Prostate gland (tissue), 2 donors: Measurements from ENCODE around the gene PRRX1. TPM values are rescaled to one million over a fixed set of nuclear protein-coding genes. Genes with fewer than 3 reads are reported as not detected.
A peak's percentile ranks its signal among the peaks of the same experiment; 100 is the strongest.

Source experiments
- DNase-seq: peaks from one replicate; pipeline ENCODE4 v3.0.0-alpha.2; 2019; ENCODE audit warnings: low spot score
- H3K27ac ChIP-seq, 2 donors: fragments of 200-600 bp; sonication (generic); 2 replicates each; pipeline ENCODE4 v1.5.1; 2017 to 2019
- H3K27me3 ChIP-seq: fragments of 200-600 bp; sonication (generic); replicated peaks from 2 replicates; pipeline ENCODE4 v1.5.1; 2019; ENCODE audit not compliant: insufficient read depth
- H3K36me3 ChIP-seq, 2 donors: fragments of 200-600 bp; sonication (generic); 1 replicate in 1 of 2; 2 replicates in 1 of 2; pipeline versions ENCODE4 v1.5.1 to v1.8.1; 2017 to 2019
- H3K4me1 ChIP-seq: fragments of 200-600 bp; sonication (generic); replicated peaks from 2 replicates; pipeline ENCODE4 v1.5.1; 2019
- H3K4me3 ChIP-seq, 2 donors: fragments of 200-600 bp; sonication (generic); 2 replicates each; pipeline ENCODE4 v1.5.1; 2017 to 2019
- H3K9me3 ChIP-seq: fragments of 200-600 bp; sonication (generic); 2 replicates; pipeline ENCODE4 v1.5.1; 2017
- POLR2A ChIP-seq: fragments of 450-650 bp; IDR thresholded peaks from one replicate; pipeline ENCODE4 v1.6.1; 2016; ENCODE audit warnings: antibody characterized with exemption, mild to moderate bottlenecking
- POLR2AphosphoS5 ChIP-seq: sonication (generic); formaldehyde crosslinking; IDR thresholded peaks from one replicate; pipeline ENCODE4 v1.6.1; 2017; ENCODE audit warnings: antibody characterized with exemption
- WGBS: methylation state at CpG from one replicate; pipeline ENCODE4 v1.1.5; 2018; 5-methylcytosine and 5-hydroxymethylcytosine counted together
- intact Hi-C: fragments of 100-400 bp; cut with DNase I; formaldehyde crosslinking; loops from one replicate; pipeline ENCODE4 v1.14.2; 2022
- total RNA-seq, 2 donors: library from RNA; depleted of rRNA; stranded (reverse); fragments of >200 nt; gene quantifications; one replicate each; pipeline ENCODE4 v1.1.0, GENCODE V29; 2016
- TF ChIP-seq, protein P1 (sequence below), 4 experiments: fragments of 200-600 bp in 2 of 4; fragments of 450-650 bp in 2 of 4; sonication (generic) in 2 of 4; IDR thresholded peaks; 1 replicate in 3 of 4; 2 replicates in 1 of 4; pipeline ENCODE4 v1.5.1; 2016 to 2019; ENCODE audit warnings: antibody characterized with exemption in 4 of 4, mild to moderate bottlenecking in 2 of 4, moderate library complexity in 2 of 4

The PRRX1 gene
- total RNA-seq, 2 donors from 2014 or later, result 7.0 to 35.2 TPM

- no peaks in the 10 kb centered on the region for H3K4me1 ChIP-seq
- H3K4me3 ChIP-seq, result no peak overlapping the region
- H3K27me3 ChIP-seq, result no peaks in the 10 kb centered on the region
- DNase-seq, result no peak
- TF ChIP-seq POLR2A, result no peak
- TF ChIP-seq, protein P1, sequence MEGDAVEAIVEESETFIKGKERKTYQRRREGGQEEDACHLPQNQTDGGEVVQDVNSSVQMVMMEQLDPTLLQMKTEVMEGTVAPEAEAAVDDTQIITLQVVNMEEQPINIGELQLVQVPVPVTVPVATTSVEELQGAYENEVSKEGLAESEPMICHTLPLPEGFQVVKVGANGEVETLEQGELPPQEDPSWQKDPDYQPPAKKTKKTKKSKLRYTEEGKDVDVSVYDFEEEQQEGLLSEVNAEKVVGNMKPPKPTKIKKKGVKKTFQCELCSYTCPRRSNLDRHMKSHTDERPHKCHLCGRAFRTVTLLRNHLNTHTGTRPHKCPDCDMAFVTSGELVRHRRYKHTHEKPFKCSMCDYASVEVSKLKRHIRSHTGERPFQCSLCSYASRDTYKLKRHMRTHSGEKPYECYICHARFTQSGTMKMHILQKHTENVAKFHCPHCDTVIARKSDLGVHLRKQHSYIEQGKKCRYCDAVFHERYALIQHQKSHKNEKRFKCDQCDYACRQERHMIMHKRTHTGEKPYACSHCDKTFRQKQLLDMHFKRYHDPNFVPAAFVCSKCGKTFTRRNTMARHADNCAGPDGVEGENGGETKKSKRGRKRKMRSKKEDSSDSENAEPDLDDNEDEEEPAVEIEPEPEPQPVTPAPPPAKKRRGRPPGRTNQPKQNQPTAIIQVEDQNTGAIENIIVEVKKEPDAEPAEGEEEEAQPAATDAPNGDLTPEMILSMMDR (IDR thresholded peaks at IDR 0.05), result no peak
- TF ChIP-seq POLR2AphosphoS5, result no peak
- no peaks in the 10 kb centered on the region for H3K36me3 ChIP-seq
- no peaks in the 10 kb centered on the region for H3K9me3 ChIP-seq
- intact Hi-C loops, result loop anchor here (5.0 kb wide), 1 partner anchor 833 kb away; no protein-coding TSS in a partner anchor
- no peak overlapping the region for H3K27ac ChIP-seq
- WGBS, result 100% methylated on average over 1 of the region's 1 CpG
Observed at GRCh38 chr1:170765279-170765678, 101.3 kb downstream of the PRRX1 start.

DNA sequence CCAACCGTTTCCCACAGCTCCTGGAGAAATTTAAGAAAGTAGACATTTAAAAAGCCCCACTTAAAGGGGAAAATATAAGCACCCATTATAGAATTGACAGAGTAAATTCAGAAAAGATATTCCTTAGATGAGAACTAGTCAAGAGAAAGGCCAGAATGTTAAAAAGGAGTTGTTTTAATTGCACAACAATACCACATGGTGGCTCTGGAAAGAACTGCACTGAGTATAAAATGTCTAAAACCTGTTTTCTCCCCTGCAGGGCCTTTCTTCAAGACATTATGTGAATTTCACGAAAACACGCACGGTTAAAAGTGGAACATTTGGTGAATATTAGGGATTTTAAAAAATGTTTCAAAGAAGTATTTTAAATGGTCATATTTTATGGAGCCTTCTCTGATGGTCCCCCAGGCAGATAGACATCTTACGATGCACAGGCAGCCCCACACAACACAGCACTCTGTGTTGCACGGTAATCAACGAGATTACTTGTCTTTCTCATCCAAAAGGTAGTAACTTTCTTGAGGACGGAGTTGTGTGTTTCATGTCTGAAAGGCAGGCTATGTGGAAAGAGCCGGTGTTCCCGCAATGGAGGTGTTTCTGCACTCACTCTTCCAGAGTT is 101.9 kb downstream of the PRRX1 start:
- no peaks in the 10 kb centered on the region for H3K27me3 ChIP-seq
- intact Hi-C loops, result loop anchor here (5.0 kb wide), 1 partner anchor 834 kb away; no protein-coding TSS in a partner anchor
- no peak overlapping the region for H3K4me3 ChIP-seq
- H3K36me3 ChIP-seq, result no peaks in the 10 kb centered on the region
- no peaks in the 10 kb centered on the region for H3K4me1 ChIP-seq
- no peak for DNase-seq
- no peaks in the 10 kb centered on the region for H3K9me3 ChIP-seq
- TF ChIP-seq, protein P1 (IDR thresholded peaks at IDR 0.05), result peak in 3 of 4 experiments; percentile 9 to 52 (median 46)
- TF ChIP-seq POLR2A, result no peak
- 57% methylated on average over 10 of the region's 10 CpGs for WGBS
- no peak overlapping the region for H3K27ac ChIP-seq

DNA sequence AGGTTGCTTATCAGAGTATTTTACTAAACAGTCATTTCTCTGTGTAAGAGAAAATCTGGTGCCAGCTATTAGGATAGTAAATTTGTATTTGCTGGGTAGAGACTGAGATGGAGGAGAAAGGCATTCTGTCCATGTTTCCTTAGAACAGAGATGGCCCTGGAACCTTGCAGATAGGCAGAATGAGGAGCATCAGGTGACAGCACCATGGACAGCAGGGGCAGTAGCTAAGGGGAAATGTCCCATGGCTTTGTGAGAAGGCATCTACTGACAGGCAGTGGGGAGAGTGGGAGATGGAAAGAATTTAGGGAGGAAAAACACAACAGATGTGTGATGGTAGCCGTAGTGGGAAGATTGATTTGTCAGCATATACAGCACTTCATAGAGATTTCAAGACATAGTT is 105.0 kb downstream of the PRRX1 start:
- TF ChIP-seq POLR2AphosphoS5, result no peak
- TF ChIP-seq, protein P1 (IDR thresholded peaks at IDR 0.05), result no peak
- no peak for TF ChIP-seq POLR2A
- H3K27ac ChIP-seq, result no peak overlapping the region
- DNase-seq, result no peak
- H3K9me3 ChIP-seq, result no peaks in the 10 kb centered on the region
- 97% methylated on average over 1 of the region's 1 CpG for WGBS
- H3K36me3 ChIP-seq, result no peaks in the 10 kb centered on the region
- intact Hi-C loops, result loop anchor here (5.0 kb wide), 1 partner anchor 837 kb away; no protein-coding TSS in a partner anchor
- no peak overlapping the region for H3K4me3 ChIP-seq
- H3K4me1 ChIP-seq, result no peaks in the 10 kb centered on the region
- no peaks in the 10 kb centered on the region for H3K27me3 ChIP-seq

- no peaks in the 10 kb centered on the region for H3K9me3 ChIP-seq
- H3K36me3 ChIP-seq, result no peaks in the 10 kb centered on the region
- no peaks in the 10 kb centered on the region for H3K27me3 ChIP-seq
- WGBS, result 100% methylated on average over 1 of the region's 1 CpG
- H3K4me1 ChIP-seq, result no peaks in the 10 kb centered on the region
- no peak for TF ChIP-seq POLR2A
- TF ChIP-seq POLR2AphosphoS5, result no peak
- TF ChIP-seq, protein P1 (IDR thresholded peaks at IDR 0.05), result no peak
- DNase-seq, result no peak
- intact Hi-C loops, result loop anchor here (5.0 kb wide), 1 partner anchor 837 kb away; no protein-coding TSS in a partner anchor
- H3K4me3 ChIP-seq, result no peak overlapping the region
- H3K27ac ChIP-seq, result no peak overlapping the region
Observed at GRCh38 chr1:170769691-170770090, 105.8 kb downstream of the PRRX1 start.

DNA sequence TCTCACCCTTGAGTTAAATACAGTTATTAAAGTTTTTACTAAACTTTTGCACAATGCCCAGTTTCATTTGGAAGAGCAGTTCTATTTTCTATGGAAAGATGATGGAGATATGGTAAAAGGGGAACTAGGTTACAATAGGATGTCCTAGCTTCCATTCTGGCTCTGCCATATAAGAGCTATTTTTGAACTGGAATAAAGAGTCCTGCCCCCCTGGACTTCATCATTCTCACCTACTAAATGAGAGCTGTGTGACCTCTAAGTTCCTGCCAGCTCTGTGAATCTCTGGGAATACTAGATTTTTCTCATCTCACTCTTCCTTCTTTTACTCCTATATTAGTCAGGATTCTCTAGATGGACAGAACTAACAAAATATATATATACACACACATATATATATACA is 106.3 kb downstream of the PRRX1 start:
- Histone ChIP-seq H3K36me3 (no peaks in the 10 kb centered on the region), H3K27me3 (no peaks in the 10 kb centered on the region), H3K27ac (no peak overlapping the region), H3K4me3 (no peak overlapping the region), H3K4me1 (no peaks in the 10 kb centered on the region), H3K9me3 (no peaks in the 10 kb centered on the region)
- TF ChIP-seq, protein P1 (IDR thresholded peaks at IDR 0.05), result no peak
- TF ChIP-seq POLR2A (no peak), POLR2AphosphoS5 (no peak)
- no peak for DNase-seq
- intact Hi-C loops, result no loop called here
